GM23338 (cell line): Measurements from ENCODE around the gene EDEM1. TPM values are rescaled to one million over a fixed set of nuclear protein-coding genes. Genes with fewer than 3 reads are reported as not detected.

ENCODE experiments used
- ATAC-seq: fragments of 200-7000 bp; cut with Tn5 transposase; 3 replicates; pipeline ENCODE4 v1.9.1; 2020
- DNase-seq: peaks from one replicate; pipeline ENCODE4 v3.0.0-alpha.2; 2015; ENCODE audit warnings: low spot score
- H2AFZ ChIP-seq: fragments of 200-600 bp; sonication (generic); 2 replicates; pipeline ENCODE4 v1.8.0; 2016; ENCODE audit warnings: antibody characterized with exemption, mild to moderate bottlenecking, moderate library complexity
- H3F3A ChIP-seq: fragments of 200-600 bp; sonication (generic); replicated peaks from 2 replicates; pipeline ENCODE4 v1.8.0; 2017; ENCODE audit warnings: antibody characterized with exemption, mixed run types, low read depth
- H3K27ac ChIP-seq: fragments of 200-600 bp; sonication (generic); 2 replicates; pipeline ENCODE4 v1.6.1; 2016; ENCODE audit warnings: low read depth
- H3K27me3 ChIP-seq: fragments of 200-600 bp; sonication (generic); 2 replicates; pipeline ENCODE4 v1.8.0; 2016; ENCODE audit warnings: mild to moderate bottlenecking, mixed run types, moderate library complexity; ENCODE audit not compliant: insufficient read depth
- H3K36me3 ChIP-seq: fragments of 200-600 bp; sonication (generic); 2 replicates; pipeline ENCODE4 v1.8.0; 2016; ENCODE audit warnings: mild to moderate bottlenecking; ENCODE audit not compliant: insufficient read depth
- H3K4me1 ChIP-seq: fragments of 200-600 bp; sonication (generic); 2 replicates; pipeline ENCODE4 v1.8.0; 2016; ENCODE audit warnings: mild to moderate bottlenecking, moderate library complexity; ENCODE audit not compliant: insufficient read depth
- H3K4me2 ChIP-seq: fragments of 200-600 bp; sonication (generic); 2 replicates; pipeline ENCODE4 v1.7.1; 2017; ENCODE audit warnings: mixed run types
- H3K4me3 ChIP-seq: fragments of 200-600 bp; sonication (generic); 2 replicates; pipeline ENCODE4 v1.6.1; 2016; ENCODE audit warnings: mixed run types
- H3K79me2 ChIP-seq: fragments of 200-600 bp; sonication (generic); replicated peaks from 2 replicates; pipeline ENCODE4 v1.8.0; 2017; ENCODE audit warnings: mild to moderate bottlenecking; ENCODE audit not compliant: insufficient read depth
- H3K9me2 ChIP-seq: fragments of 200-600 bp; sonication (generic); 2 replicates; pipeline ENCODE4 v1.8.0; 2017; ENCODE audit not compliant: insufficient read depth
- H4K20me1 ChIP-seq: fragments of 200-600 bp; sonication (generic); replicated peaks from 2 replicates; pipeline ENCODE4 v1.8.0; 2017; ENCODE audit warnings: mild to moderate bottlenecking; ENCODE audit not compliant: insufficient read depth
- H3K27ac Mint-ChIP-seq: 2 replicates; pipeline ENCODE4 v1.8.0; 2020; ENCODE audit warnings: inconsistent platforms, mild to moderate bottlenecking, moderate library complexity, mixed read lengths
- H3K27me3 Mint-ChIP-seq: 3 replicates; pipeline ENCODE4 v1.8.0; 2022; ENCODE audit warnings: low read depth, mild to moderate bottlenecking, moderate library complexity, mixed read lengths, inconsistent platforms; ENCODE audit not compliant: insufficient read depth, poor library complexity
- H3K36me3 Mint-ChIP-seq: 3 replicates; pipeline ENCODE4 v1.8.0; 2021; ENCODE audit warnings: low read depth, mild to moderate bottlenecking, inconsistent platforms, moderate library complexity, mixed read lengths
- H3K4me1 Mint-ChIP-seq: 3 replicates; pipeline ENCODE4 v1.8.0; 2020; ENCODE audit warnings: mild to moderate bottlenecking, inconsistent platforms, mixed read lengths
- H3K4me3 Mint-ChIP-seq: 3 replicates; pipeline ENCODE4 v1.8.0; 2021; ENCODE audit warnings: moderate library complexity, mild to moderate bottlenecking, inconsistent platforms, mixed read lengths
- H3K9me3 Mint-ChIP-seq: 3 replicates; pipeline ENCODE4 v1.8.0; 2020; ENCODE audit warnings: moderate library complexity, mild to moderate bottlenecking, inconsistent platforms, mixed read lengths
- CREB1 ChIP-seq: fragments of 250-450 bp; sonication (Bioruptor Pico); IDR thresholded peaks from 2 replicates; pipeline ENCODE4 v1.5.0; 2020; ENCODE audit warnings: low read depth, mild to moderate bottlenecking, moderate library complexity
- ETS1 ChIP-seq: IDR thresholded peaks from 2 replicates; pipeline ENCODE4 v1.6.1; 2016; ENCODE audit warnings: antibody characterized with exemption
- EZH2phosphoT487 ChIP-seq: fragments of 200-600 bp; sonication (generic); IDR thresholded peaks from one replicate; pipeline ENCODE4 v1.8.1; 2018; ENCODE audit warnings: antibody characterized with exemption; ENCODE audit not compliant: unreplicated experiment
- JUNB ChIP-seq: IDR thresholded peaks from one replicate; pipeline ENCODE4 v1.6.1; 2016; ENCODE audit warnings: antibody characterized with exemption; ENCODE audit not compliant: unreplicated experiment
- STAT1 ChIP-seq: IDR thresholded peaks from one replicate; pipeline ENCODE4 v1.6.1; 2016; ENCODE audit warnings: antibody characterized with exemption; ENCODE audit not compliant: unreplicated experiment
- ZNF114 ChIP-seq: fragments of 250-450 bp; sonication (Bioruptor Pico); IDR thresholded peaks from 2 replicates; pipeline ENCODE4 v1.5.0; 2020; ENCODE audit warnings: mild to moderate bottlenecking, moderate library complexity
- ZNF462 ChIP-seq: fragments of 250-450 bp; sonication (Bioruptor Pico); IDR thresholded peaks from 2 replicates; pipeline ENCODE4 v1.5.0; 2020; ENCODE audit warnings: mild to moderate bottlenecking, moderate library complexity
- polyA plus RNA-seq: library from polyadenylated mRNA; unstranded; fragments of >200 nt; fragmentation: Nextera tagmentation; extraction: Ambion mirVana; gene quantifications from 2 replicates; pipeline ENCODE4 v1.2.1, GENCODE V29; 2016
- total RNA-seq: library from RNA; depleted of rRNA; stranded (reverse); fragments of >200 nt; shearing (Covaris generic); gene quantifications from 2 replicates; pipeline ENCODE4 v1.2.3, GENCODE V29; 2014
- TF ChIP-seq, protein P1 (sequence below): IDR thresholded peaks from one replicate; pipeline ENCODE4 v1.6.1; 2018; ENCODE audit warnings: antibody characterized with exemption; ENCODE audit not compliant: unreplicated experiment

EDEM1 gene
- total and polyA plus RNA-seq, 2 experiments from 2014 or later, result 2.2 to 36.7 TPM

GRCh38 chr3:5188419-5189221, 1.1 kb downstream of the EDEM1 start:
- no peaks in the 10 kb centered on the region for H3K9me2 ChIP-seq
- H3K36me3 Mint-ChIP-seq, result peaks cover 11% of the 10 kb centered on the region; the same call in 2 of the 3 replicates
- peaks cover 5% of the 10 kb centered on the region for H3K27me3 Mint-ChIP-seq
- no peaks in the 10 kb centered on the region for H3K9me3 Mint-ChIP-seq
- peaks cover 43% of the 10 kb centered on the region for H3K4me1 Mint-ChIP-seq
- H3K27ac ChIP-seq, result no peak overlapping the region
- H3K27ac Mint-ChIP-seq, result peak overlapping the region; percentile 50; the same call in 1 of the 2 replicates
- peaks cover 16% of the 10 kb centered on the region; the same call in 1 of the 2 replicates for H3K27me3 ChIP-seq
- TF ChIP-seq ZNF114 (CRISPR knock-in tag), result no peak
- no peak for TF ChIP-seq EZH2phosphoT487
- no peaks in the 10 kb centered on the region for H3K36me3 ChIP-seq
- peak overlapping the region; percentile 68 for H3K4me3 ChIP-seq
- peaks cover 17% of the 10 kb centered on the region for H3K4me1 ChIP-seq
- peaks cover 47% of the 10 kb centered on the region for H3K79me2 ChIP-seq
- peak overlapping the region; percentile 96 for H3K4me2 ChIP-seq
- H3K4me3 Mint-ChIP-seq, result peak overlapping the region; percentile 96
- H2AFZ ChIP-seq, result peak overlapping the region; percentile 84
- H4K20me1 ChIP-seq, result peaks cover 5% of the 10 kb centered on the region
- DNase-seq (peak; percentile 49), ATAC-seq (peak; percentile 8)
- no peaks in the 10 kb centered on the region for H3F3A ChIP-seq

- peak overlapping the region; percentile 20; the same call in 1 of the 2 replicates for H3K4me3 ChIP-seq
- H3K27me3 Mint-ChIP-seq, result peaks cover 5% of the 10 kb centered on the region
- no peak for DNase-seq
- H2AFZ ChIP-seq, result no peak overlapping the region
- peaks cover 5% of the 10 kb centered on the region for H4K20me1 ChIP-seq
- H3K27ac Mint-ChIP-seq, result no peak overlapping the region
- no peak for ATAC-seq
- H3K9me2 ChIP-seq, result no peaks in the 10 kb centered on the region
- H3K4me2 ChIP-seq, result peak overlapping the region; percentile 52; the same call in 1 of the 2 replicates
- peaks cover 24% of the 10 kb centered on the region for H3K36me3 Mint-ChIP-seq
- no peaks in the 10 kb centered on the region for H3K9me3 Mint-ChIP-seq
- peak overlapping the region; percentile 23 for H3K4me3 Mint-ChIP-seq
- H3K36me3 ChIP-seq, result no peaks in the 10 kb centered on the region
- peaks cover 17% of the 10 kb centered on the region for H3K4me1 ChIP-seq
- H3K79me2 ChIP-seq, result peaks cover 62% of the 10 kb centered on the region
- no peaks in the 10 kb centered on the region for H3F3A ChIP-seq
- peaks cover 54% of the 10 kb centered on the region for H3K4me1 Mint-ChIP-seq
- H3K27me3 ChIP-seq, result peaks cover 16% of the 10 kb centered on the region; the same call in 1 of the 2 replicates
- no peak overlapping the region for H3K27ac ChIP-seq
- TF ChIP-seq CREB1 (CRISPR knock-in tag), result no peak
- TF ChIP-seq, protein P1, sequence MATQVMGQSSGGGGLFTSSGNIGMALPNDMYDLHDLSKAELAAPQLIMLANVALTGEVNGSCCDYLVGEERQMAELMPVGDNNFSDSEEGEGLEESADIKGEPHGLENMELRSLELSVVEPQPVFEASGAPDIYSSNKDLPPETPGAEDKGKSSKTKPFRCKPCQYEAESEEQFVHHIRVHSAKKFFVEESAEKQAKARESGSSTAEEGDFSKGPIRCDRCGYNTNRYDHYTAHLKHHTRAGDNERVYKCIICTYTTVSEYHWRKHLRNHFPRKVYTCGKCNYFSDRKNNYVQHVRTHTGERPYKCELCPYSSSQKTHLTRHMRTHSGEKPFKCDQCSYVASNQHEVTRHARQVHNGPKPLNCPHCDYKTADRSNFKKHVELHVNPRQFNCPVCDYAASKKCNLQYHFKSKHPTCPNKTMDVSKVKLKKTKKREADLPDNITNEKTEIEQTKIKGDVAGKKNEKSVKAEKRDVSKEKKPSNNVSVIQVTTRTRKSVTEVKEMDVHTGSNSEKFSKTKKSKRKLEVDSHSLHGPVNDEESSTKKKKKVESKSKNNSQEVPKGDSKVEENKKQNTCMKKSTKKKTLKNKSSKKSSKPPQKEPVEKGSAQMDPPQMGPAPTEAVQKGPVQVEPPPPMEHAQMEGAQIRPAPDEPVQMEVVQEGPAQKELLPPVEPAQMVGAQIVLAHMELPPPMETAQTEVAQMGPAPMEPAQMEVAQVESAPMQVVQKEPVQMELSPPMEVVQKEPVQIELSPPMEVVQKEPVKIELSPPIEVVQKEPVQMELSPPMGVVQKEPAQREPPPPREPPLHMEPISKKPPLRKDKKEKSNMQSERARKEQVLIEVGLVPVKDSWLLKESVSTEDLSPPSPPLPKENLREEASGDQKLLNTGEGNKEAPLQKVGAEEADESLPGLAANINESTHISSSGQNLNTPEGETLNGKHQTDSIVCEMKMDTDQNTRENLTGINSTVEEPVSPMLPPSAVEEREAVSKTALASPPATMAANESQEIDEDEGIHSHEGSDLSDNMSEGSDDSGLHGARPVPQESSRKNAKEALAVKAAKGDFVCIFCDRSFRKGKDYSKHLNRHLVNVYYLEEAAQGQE, result no peak
- TF ChIP-seq ZNF462 (CRISPR knock-in tag), result no peak
- no peak for TF ChIP-seq ETS1
- TF ChIP-seq ZNF114 (CRISPR knock-in tag), result no peak
- no peak for TF ChIP-seq EZH2phosphoT487
- TF ChIP-seq JUNB, result no peak
- TF ChIP-seq STAT1, result no peak
These were observed 2.8 kb downstream of the EDEM1 start for GRCh38 chr3:5190147-5190791.
